ENCODE results near the gene PSMC4.

Gene PSMC4

DNA sequence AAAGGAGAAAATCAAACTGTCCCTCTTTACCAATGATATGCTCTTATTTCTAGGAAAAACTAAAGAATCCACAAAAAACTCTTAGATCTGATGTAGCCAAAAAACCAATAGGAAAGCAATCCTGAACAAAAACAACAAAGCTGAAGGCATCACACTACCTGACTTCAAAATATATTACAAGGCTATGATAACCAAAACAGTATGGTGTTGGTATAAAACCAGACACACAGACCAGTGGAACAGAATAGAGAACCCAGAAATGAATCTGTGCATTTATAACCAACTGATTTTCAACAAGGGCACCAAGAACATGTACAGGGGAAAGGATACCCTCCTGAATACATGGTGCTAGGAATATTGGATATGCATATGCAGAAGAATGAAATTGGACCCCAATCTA is 16.2 kb downstream of the PSMC4 start:
- FAIRE-seq, result no peak
- DNase-seq (ENCODE audit: low spot score), result no peak

DNA sequence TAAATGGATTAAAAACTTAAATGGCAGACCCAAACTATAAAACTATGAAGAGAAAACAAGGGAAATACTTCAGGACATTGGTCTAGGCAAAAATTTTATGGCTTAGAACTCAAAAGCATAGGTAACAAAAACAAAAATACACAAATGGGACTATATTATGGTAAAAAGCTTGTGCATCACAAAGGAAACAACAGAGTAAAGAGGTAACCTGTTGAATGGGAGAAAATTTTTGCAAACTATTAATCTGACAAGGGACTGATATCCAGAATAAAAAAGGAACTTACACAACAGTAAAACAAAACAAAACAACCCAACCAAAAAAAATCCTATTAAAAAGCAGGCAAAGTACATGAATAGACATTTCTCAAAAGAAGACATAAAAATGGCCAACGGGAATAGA is 16.6 kb downstream of the PSMC4 start:
- no peak for FAIRE-seq

DNA sequence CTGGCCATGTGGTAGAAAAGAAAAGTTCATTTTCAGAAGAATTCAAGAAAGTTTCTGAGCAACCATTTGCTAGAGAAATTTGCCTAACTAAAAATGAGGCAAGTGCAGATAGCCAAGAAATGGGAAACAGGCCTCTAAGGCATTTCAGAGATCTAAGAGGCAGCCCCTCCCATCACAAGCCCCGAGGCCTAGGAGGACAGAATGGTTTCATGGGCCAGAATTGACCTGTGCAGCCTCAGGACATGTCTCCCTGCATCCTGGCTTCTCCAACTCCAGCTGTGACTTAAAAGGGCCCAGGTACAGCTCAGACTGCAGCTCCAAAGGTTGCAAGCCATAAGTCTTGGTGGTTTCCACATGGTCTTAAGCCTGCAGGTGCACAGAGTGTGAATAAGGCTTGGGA is 22.6 kb downstream of the PSMC4 start:
- DNase-seq (ENCODE audit: low spot score) (no peak), FAIRE-seq (no peak)

More for the DNA sequence above, 16.6 kb downstream of the PSMC4 start:
- no peak for DNase-seq (ENCODE audit: low spot score)

DNA sequence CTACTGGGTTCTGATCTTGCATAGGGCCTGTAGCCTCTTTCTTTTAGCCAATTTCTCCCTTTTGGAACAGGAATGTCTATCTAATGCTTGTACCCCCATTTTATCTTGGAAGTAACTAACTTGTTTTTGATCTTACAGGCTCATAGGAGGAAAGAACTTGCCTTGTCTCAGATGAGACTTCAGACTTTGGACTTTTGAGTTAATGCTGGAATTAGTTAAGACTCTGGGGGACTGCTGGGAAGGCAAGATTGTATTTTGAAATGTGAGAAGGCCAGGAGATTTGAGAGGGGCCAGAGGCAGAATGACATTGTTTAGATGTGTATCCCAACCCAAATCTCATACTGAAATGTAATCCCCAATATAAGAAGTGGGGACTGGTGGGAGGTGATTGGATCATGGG is 23.4 kb downstream of the PSMC4 start:
- FAIRE-seq, result no peak
- no peak for DNase-seq (ENCODE audit: low spot score)

DNA sequence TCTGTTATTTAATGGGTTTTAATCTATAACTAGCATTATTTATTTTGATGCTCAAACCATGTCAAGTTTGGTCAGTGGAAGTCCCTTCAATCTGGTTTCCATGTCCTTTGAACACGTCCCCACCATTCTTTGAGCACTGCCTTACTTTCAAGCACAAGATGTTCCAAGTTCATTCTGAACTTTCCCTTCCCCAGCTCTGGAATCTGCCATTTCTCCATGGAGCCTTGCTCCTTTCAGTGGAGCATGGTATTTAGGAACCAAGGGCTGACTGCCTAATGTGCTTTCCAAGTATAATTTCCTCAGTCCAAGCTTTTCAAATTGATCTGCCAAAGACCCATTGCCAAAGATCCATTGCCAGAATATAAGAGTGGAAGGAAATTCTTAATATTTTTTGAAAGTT is 24.8 kb downstream of the PSMC4 start:
- DNase-seq (ENCODE audit: low spot score), result no peak
- no peak for FAIRE-seq

DNA sequence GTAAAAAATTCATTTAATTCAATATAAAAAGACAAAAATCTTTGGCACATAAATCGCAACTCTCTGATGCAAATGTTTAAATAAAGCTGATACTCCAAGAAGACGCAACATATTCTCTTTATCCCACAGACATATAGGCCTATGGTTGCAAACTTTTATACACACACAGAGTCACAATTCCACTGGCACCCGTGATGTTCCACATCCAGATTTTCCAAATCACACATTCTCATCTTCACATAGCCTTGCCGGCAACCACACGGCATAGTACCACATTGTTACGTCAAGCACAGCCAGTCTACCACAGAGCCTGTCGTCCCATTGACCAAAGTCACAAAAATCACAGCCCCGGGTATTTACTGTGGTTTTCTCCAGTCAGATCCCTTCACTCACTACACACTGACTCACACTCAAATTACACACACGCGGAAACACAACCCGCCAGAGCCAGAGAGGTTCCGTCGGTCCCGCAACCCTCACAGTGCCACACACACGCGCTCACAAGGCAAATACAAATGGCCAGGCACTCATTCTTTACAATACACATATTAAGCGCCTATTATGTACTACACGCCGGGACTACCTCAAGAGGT is 25.3 kb downstream of the PSMC4 start:
- DNase-seq (ENCODE audit: low spot score), result peak; percentile 47
- no peak for FAIRE-seq

DNA sequence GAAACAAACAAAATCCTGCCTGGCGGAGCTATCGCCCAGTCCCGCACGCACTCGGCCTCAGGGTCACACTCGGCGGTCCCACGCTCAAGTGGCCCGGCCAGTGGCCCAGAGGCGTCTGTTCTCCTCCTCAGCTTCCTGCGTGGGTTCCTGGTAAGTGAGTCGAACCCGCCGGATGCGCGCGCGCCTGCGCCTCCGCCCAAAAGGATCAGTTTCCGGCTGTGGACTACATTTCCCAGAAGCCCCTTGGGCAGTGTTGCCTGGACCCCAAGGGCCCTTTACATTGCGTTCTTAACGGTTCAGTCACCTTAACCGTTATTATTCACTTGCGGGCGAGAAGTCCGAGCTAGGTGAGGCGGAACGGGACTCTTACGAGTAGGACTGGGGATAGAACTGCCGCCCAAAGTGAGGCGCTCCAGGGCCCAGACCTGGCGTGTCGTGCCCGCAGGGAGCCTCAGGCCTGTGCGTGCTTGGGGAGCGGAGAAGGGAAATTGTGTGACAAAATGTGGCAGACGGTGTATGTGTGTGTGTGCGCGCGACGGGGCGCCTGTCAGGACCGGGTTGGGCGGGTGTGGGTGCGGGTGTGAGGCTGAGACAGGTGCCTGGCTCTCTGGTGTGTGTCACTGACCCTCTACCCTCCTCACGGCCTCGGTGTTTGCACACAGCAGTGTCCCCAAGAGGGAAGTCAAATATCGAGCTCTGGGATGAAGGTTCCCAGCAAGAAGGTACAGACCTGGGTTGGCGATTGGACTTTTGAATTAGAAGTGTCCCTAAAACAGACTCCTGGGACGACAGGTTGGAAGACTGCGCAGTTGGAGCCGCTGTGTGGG is 26.1 kb downstream of the PSMC4 start, which contains the start of gene ZNF546:
ZNF546 (plus strand) TSS at position 250 of the 827 bp plus-strand sequence. CDS start 1,267 bp downstream, outside the sequence.
- peak; percentile 42 for FAIRE-seq
- DNase-seq (ENCODE audit: low spot score), result peak; percentile 88

DNA sequence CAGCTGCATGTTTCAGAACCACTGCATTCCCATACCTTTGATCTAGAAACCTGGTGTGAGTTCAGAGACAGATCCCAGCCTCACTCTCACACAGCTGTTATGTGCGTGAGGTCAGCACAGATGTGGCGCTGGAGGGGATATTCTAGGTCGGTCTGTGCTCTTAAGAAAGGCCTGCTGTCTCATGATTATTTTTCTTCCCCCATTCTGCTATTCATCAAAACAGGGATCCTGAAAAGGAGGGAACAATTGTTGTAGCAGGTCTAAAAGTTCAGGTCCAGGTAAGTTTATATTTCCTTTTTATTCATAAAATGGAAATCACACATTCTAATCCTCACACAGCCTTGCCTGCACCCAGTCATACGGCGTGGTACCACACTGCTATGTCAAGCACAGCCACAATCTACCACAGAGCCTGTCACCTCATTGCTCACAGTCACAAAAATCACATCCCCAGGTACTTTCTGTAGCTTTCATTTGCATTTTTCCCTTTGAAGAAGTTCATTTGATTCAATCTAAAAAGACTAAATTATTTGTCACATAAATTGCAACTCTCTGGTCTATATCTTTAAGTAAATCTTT is 26.8 kb downstream of the PSMC4 start:
- DNase-seq (ENCODE audit: low spot score) (no peak), FAIRE-seq (no peak)

DNA sequence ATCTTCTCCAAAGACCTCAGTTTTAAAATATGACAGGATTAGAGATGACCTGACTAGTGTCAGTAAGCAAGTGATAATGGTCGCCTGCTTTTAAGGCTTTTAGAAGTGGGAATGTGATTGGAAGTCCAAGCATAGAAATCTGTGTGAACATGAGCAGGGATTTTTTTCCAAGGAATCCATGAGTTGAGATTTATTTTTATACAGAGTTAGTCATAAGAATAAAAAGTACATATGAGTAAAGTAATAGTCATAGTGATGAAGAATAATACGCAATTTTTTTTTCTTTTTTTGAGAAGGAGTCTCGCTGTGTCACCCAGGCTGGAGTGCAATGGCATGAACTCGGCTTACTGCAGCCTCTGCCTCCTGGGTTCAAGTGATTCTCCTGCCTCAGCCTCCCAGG is 27.5 kb downstream of the PSMC4 start:
- peak; percentile 8 for DNase-seq (ENCODE audit: low spot score)

DNA sequence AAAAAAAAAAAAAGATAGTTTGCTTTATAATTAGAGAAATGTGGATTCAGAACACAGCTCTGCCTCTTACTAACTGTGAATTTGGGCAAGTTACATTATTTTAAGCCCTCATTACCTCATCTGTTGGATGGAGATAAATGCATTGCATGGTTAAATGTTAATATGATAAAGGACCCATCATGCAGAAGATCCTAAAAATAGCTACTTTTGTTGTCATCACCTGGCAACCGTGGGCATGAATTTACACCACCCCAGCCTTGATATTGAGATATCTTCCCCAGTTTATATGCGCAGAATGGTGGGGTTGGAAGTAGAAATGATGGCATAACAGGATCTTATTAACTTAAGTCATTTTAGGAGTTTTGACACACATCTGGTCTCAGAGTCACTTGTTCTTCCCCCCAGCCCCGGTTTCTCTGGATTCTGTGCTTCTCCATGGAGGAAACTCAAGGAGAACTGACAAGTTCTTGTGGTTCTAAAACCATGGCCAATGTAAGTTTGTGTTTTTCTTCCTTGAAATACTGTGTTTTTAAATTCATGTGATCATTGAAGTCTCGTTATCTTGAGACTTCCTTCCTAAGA is 34.8 kb downstream of the PSMC4 start:
- no peak for FAIRE-seq
- peak; percentile 9 for DNase-seq (ENCODE audit: low spot score)

More for the DNA sequence above, 27.5 kb downstream of the PSMC4 start:
- no peak for FAIRE-seq

DNA sequence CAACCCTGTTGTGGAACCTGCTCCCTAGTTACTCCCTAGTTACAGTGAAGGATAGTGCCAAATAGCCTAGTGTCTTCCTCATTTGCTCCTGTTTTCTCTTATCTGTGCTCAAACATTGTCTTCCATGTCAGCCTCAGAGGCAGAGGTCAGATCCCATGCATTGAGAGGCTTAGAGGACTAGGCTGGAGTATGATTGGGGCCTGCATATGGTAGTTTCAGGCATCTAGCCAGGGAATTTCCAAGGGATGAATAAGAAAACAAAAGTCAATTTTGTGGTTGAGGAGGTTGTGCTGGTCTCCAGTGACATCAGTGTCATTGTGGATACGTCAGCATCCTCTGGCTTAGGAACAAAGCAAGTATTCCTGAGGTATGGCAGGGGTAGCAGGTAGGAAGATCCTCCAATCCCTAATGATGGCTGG is 35.3 kb downstream of the PSMC4 start:
- peak; percentile 91 for DNase-seq (ENCODE audit: low spot score)
- peak; percentile 91 for FAIRE-seq

DNA sequence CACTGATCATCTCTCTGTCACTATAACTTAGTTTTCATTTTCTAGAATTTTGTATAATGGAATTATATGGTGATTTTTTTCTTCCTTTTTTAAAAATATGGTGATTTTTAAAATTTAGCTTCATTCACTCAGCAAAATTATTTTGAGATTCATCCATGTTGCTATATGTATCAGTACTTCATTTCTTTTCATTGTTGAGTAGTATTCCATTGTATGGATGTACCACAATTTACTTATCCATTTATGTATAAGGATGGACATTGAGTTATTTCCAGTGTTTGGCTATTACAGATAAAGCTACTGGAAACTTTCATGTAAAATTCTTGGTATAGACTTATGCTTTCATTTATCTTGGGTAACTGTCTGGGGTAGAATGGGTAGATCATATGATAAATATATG is 38.7 kb downstream of the PSMC4 start:
- DNase-seq (ENCODE audit: low spot score), result no peak
- no peak for FAIRE-seq

DNA sequence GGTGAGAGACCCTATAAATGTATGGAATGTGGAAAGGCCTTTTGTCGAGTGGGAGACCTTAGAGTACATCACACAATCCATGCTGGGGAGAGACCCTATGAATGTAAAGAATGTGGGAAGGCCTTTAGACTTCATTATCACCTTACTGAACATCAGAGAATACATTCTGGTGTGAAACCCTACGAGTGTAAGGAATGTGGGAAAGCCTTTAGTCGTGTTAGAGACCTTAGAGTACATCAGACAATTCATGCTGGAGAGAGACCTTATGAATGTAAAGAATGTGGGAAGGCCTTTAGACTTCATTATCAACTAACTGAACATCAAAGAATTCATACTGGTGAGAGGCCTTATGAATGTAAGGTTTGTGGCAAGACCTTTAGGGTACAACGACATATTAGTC is 43.0 kb downstream of the PSMC4 start:
- FAIRE-seq, result no peak
- DNase-seq (ENCODE audit: low spot score), result no peak

DNA sequence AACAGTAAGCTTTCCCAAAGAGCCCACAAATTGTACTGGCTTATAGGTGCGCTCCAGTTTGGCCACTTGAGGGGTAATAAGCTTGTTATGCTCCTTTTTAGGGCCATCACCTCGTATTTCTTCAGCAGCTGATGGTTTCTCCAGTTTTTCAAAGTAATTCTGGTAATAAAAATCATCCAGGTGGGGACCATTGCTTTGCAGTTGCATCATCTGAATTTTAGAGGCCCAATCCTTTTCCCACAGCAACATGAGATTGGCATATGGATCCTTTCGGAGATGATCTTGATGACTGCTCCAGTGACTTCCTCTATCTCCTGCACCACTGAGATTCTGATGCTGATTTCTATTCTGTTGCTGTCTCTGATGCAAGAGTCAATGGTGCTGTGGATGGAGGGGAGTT is 53.0 kb downstream of the PSMC4 start:
- DNase-seq (ENCODE audit: low spot score) (no peak), FAIRE-seq (no peak)

DNA sequence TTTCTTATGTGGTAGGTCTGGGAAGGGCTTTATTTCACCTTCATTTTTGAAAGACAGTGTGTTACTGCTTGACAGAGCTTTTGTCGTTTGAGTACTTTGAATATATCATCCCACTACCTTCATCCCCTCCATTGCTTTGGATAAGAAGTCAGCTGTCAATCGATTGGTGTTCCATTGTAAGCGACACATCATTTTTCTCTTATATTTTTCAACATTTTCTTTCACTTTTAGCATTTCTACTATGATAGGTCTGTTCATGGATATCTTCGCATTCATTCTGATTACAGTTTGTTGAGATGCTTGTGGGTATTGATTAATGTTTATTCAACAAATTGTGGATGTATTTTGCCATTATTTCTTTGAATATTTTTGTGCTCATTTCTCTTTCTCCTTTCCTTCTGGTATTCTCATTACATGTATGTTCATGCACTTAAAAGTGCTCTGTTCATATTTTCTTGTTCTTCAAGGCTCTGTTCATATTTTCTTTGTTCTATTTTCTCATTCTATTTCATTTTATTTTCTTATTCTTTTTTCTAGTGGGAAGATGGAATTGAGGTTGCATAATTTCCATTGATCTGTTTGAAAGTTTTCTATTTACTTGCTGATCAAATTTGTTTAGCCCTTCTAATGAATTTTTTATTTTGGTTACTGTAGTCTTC is 55.1 kb downstream of the PSMC4 start:
- FAIRE-seq, result no peak
- DNase-seq (ENCODE audit: low spot score), result no peak

DNA sequence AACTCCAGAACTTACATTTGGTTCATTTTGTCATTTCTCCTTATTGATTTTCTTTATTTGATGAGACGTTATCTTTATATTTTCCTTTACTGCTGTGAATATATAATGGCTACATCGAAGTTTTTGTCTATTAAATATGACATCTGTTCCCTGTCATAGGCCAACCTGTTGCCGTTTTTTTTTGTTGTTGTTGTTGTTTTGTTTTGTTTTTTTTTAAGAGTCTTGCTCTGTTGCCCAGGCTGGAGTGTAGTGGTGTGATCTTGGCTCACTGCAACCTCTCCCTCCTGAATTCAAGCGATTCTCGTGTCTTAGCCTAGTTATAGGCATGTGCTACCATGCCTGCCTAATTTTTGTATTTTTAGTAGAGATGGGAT is 55.6 kb downstream of the PSMC4 start:
- FAIRE-seq, result no peak
- DNase-seq (ENCODE audit: low spot score), result no peak
